ENCODE results near the gene OR2S2. TPM values are rescaled to one million over a fixed set of nuclear protein-coding genes. Genes with fewer than 3 reads are reported as not detected.

Gene OR2S2
- total RNA-seq, 4 donors from 2014 or later: not detected

GRCh38 chr9:35944841-35945240, 13.1 kb downstream of the OR2S2 start:
- H3K4me1 ChIP-seq: peaks cover 0 to 4% of the 10 kb centered on the region in 2 donors
- H3K36me3 ChIP-seq: no peaks in the 10 kb centered on the region
- no peak overlapping the region for H3K4me3 ChIP-seq
- TF ChIP-seq POLR2A (IDR thresholded peaks at IDR 0.05) (no peak), CTCF (IDR thresholded peaks at IDR 0.05) (no peak)
- intact Hi-C loops (cut with DNase I; ENCODE audit: low total_unique reads): loop anchor here (5.0 kb wide), 1 partner anchor 43 kb away; no protein-coding TSS in a partner anchor
- H3K27ac ChIP-seq: peak overlapping the region in 1 of 2 donors; percentile 35
- no peaks in the 10 kb centered on the region for H3K27me3 ChIP-seq
- H3K9me3 ChIP-seq: no peaks in the 10 kb centered on the region
- no peak for DNase-seq

GRCh38 chr9:35944173-35944572, 13.8 kb downstream of the OR2S2 start:
- H3K27me3 ChIP-seq: no peaks in the 10 kb centered on the region
- H3K36me3 ChIP-seq: no peaks in the 10 kb centered on the region
- H3K9me3 ChIP-seq: no peaks in the 10 kb centered on the region
- peaks cover 0 to 4% of the 10 kb centered on the region in 2 donors for H3K4me1 ChIP-seq
- no peak for TF ChIP-seq POLR2A (IDR thresholded peaks at IDR 0.05)
- no peak for TF ChIP-seq CTCF (IDR thresholded peaks at IDR 0.05)
- H3K4me3 ChIP-seq: no peak overlapping the region
- DNase-seq: no peak
- no peak overlapping the region for H3K27ac ChIP-seq
- intact Hi-C loops (cut with DNase I; ENCODE audit: low total_unique reads): no loop called here

GRCh38 chr9:35942286-35942685, 15.7 kb downstream of the OR2S2 start:
- no peak for TF ChIP-seq CTCF (IDR thresholded peaks at IDR 0.05)
- no peak for TF ChIP-seq POLR2A (IDR thresholded peaks at IDR 0.05)
- H3K4me1 ChIP-seq: peaks cover 0 to 4% of the 10 kb centered on the region in 2 donors
- intact Hi-C loops (cut with DNase I; ENCODE audit: low total_unique reads): no loop called here

GRCh38 chr9:35940458-35941407, 17.2 kb downstream of the OR2S2 start:
- intact Hi-C loops (cut with DNase I; ENCODE audit: low total_unique reads): no loop called here
- peaks cover 0 to 4% of the 10 kb centered on the region in 2 donors for H3K4me1 ChIP-seq

More at GRCh38 chr9:35942286-35942685, 15.7 kb downstream of the OR2S2 start:
- DNase-seq: no peak
- no peaks in the 10 kb centered on the region for H3K9me3 ChIP-seq
- no peak overlapping the region for H3K4me3 ChIP-seq
- no peaks in the 10 kb centered on the region for H3K27me3 ChIP-seq
- H3K36me3 ChIP-seq: no peaks in the 10 kb centered on the region
- no peak overlapping the region for H3K27ac ChIP-seq

More at GRCh38 chr9:35940458-35941407, 17.2 kb downstream of the OR2S2 start:
- Histone ChIP-seq H3K27me3 (no peaks in the 10 kb centered on the region), H3K36me3 (no peaks in the 10 kb centered on the region), H3K27ac (no peak overlapping the region), H3K4me3 (no peak overlapping the region), H3K9me3 (no peaks in the 10 kb centered on the region)
- no peak for TF ChIP-seq POLR2A (IDR thresholded peaks at IDR 0.05)
- no peak for TF ChIP-seq CTCF (IDR thresholded peaks at IDR 0.05)
- DNase-seq: no peak
